SH-SY5Y (cell line): ENCODE results near the gene PAGE2B.

Experiments used
- GATA2 ChIP-seq: IDR thresholded peaks from 2 replicates; pipeline ENCODE4 v1.6.1; 2011; ENCODE audit warnings: mild to moderate bottlenecking, low read depth, low read length
- GATA3 ChIP-seq: IDR thresholded peaks from 2 replicates; pipeline ENCODE4 v1.6.1; 2011; ENCODE audit warnings: low read depth, mild to moderate bottlenecking, low read length, moderate library complexity

DNA sequence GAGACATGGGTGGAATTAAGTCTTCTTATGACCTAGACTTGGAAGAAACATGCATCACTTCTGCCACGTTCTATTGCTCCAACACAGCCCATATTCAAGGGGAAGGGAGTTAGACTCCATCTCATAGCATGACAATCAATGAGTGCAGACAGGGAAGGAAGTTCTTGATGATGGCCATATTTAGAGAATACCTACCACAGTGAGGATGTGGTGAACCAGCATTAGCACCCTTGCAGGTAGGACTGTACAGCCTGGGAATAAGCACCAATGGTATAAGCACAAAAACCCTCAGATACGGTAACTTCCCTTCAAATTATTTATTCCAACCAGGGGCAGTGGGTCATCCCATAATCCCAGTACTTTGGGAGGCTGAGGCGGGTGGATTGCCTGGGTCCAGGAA lies 43.7 kb downstream of the PAGE2B start:
- TF ChIP-seq GATA3 (no peak), GATA2 (no peak)
